Nephron progenitor cell (in vitro differentiated cells): Measurements from ENCODE around the gene PIAS2.

Experiments
- DNase-seq: peaks from one replicate; pipeline ENCODE4 v3.0.0; 2021
- H3K27ac Mint-ChIP-seq: 2 replicates; pipeline ENCODE4 v1.8.0; 2021; ENCODE audit warnings: mild to moderate bottlenecking, moderate library complexity, mixed read lengths
- H3K27me3 Mint-ChIP-seq: 2 replicates; pipeline ENCODE4 v1.8.0; 2021; ENCODE audit warnings: mild to moderate bottlenecking, low read depth, mixed read lengths; ENCODE audit not compliant: poor library complexity
- H3K36me3 Mint-ChIP-seq: 2 replicates; pipeline ENCODE4 v1.8.0; 2021; ENCODE audit warnings: low read depth, mixed read lengths
- H3K4me1 Mint-ChIP-seq: 2 replicates; pipeline ENCODE4 v1.8.0; 2021; ENCODE audit warnings: mixed read lengths
- H3K4me3 Mint-ChIP-seq: 2 replicates; pipeline ENCODE4 v1.8.0; 2021; ENCODE audit warnings: mild to moderate bottlenecking, moderate library complexity, mixed read lengths
- H3K9me3 Mint-ChIP-seq: 2 replicates; pipeline ENCODE4 v1.8.0; 2021; ENCODE audit warnings: mild to moderate bottlenecking, moderate library complexity, mixed read lengths
- TF ChIP-seq, protein P1 (sequence below): fragments of 200-600 bp; sonication (generic); IDR thresholded peaks from 2 replicates; pipeline ENCODE4 v1.5.0; 2021; ENCODE audit warnings: antibody characterized with exemption

The PIAS2 gene

DNA sequence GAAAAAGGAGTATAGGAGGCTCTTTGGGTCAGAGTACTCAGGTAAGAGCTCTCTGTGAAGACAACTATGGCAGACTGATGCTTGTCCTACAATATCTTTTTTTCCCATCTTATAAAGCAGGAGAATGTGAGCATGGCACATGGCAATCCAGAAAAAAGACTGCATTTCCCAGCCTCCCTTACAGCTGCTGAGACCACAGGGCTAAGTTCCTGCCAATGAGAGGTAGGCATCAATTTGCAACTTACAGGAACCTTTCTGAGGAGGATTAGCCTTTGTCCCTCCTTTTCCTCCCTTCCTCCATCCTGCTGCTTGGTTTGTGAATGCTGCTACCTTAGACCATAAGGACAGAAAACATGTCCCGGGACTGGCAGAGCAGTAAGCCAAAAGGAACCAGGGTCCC is 122.7 kb downstream of the PIAS2 start:
- no peak overlapping the region for H3K4me3 Mint-ChIP-seq
- H3K4me1 Mint-ChIP-seq: no peaks in the 10 kb centered on the region
- no peak overlapping the region for H3K27ac Mint-ChIP-seq
- no peak for DNase-seq
- TF ChIP-seq, protein P1, sequence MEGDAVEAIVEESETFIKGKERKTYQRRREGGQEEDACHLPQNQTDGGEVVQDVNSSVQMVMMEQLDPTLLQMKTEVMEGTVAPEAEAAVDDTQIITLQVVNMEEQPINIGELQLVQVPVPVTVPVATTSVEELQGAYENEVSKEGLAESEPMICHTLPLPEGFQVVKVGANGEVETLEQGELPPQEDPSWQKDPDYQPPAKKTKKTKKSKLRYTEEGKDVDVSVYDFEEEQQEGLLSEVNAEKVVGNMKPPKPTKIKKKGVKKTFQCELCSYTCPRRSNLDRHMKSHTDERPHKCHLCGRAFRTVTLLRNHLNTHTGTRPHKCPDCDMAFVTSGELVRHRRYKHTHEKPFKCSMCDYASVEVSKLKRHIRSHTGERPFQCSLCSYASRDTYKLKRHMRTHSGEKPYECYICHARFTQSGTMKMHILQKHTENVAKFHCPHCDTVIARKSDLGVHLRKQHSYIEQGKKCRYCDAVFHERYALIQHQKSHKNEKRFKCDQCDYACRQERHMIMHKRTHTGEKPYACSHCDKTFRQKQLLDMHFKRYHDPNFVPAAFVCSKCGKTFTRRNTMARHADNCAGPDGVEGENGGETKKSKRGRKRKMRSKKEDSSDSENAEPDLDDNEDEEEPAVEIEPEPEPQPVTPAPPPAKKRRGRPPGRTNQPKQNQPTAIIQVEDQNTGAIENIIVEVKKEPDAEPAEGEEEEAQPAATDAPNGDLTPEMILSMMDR: no peak
- peaks cover 10% of the 10 kb centered on the region for H3K9me3 Mint-ChIP-seq
- H3K27me3 Mint-ChIP-seq: peaks cover 3% of the 10 kb centered on the region
- no peaks in the 10 kb centered on the region for H3K36me3 Mint-ChIP-seq

DNA sequence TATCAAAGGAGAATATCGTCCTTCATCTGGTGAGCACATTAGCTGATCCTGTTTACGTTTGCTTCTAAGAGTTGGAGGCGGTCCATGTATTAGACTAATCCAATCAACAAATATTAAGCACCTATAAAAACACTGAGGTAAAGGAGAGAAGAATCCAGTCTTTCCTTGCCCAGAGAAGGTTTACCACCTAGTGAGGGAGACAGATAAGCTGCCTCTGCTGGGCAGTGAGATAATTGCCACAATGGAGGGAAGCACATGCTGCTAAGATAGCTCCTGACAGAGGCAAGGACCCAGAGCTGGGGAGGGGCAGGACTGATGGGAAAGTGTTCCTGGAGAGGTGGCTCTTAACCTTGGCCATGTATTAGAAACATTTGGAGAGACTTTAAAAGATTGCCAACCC is 123.7 kb downstream of the PIAS2 start:
- TF ChIP-seq, protein P1: no peak
- H3K27ac Mint-ChIP-seq: no peak overlapping the region
- H3K27me3 Mint-ChIP-seq: peaks cover 3% of the 10 kb centered on the region
- no peaks in the 10 kb centered on the region for H3K36me3 Mint-ChIP-seq
- no peak overlapping the region for H3K4me3 Mint-ChIP-seq
- H3K9me3 Mint-ChIP-seq: peaks cover 10% of the 10 kb centered on the region
- H3K4me1 Mint-ChIP-seq: no peaks in the 10 kb centered on the region
- no peak for DNase-seq

DNA sequence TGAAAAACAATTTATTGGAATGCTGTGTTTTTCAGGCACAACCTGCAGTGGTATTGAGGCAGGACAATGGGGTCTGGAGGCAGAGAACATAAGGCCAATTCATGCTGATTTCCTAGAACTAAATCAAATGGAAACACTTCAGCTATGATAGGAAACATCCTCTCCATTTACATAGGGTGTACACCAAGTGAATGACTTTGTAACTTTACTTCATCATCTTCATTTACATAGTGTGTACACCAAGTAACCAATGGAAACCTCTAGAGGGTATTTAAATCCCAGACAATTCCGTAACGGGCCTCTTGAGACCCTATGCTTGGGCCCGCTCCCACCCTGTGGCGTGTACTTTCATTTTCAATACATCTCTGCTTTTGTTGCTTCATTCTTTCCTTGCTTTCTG is 128.2 kb downstream of the PIAS2 start:
- peaks cover 9% of the 10 kb centered on the region for H3K36me3 Mint-ChIP-seq
- peaks cover 36% of the 10 kb centered on the region for H3K9me3 Mint-ChIP-seq
- H3K4me1 Mint-ChIP-seq: no peaks in the 10 kb centered on the region
- TF ChIP-seq, protein P1: no peak
- no peak for DNase-seq
- no peak overlapping the region for H3K4me3 Mint-ChIP-seq
- H3K27ac Mint-ChIP-seq: no peak overlapping the region
- H3K27me3 Mint-ChIP-seq: peaks cover 4% of the 10 kb centered on the region

DNA sequence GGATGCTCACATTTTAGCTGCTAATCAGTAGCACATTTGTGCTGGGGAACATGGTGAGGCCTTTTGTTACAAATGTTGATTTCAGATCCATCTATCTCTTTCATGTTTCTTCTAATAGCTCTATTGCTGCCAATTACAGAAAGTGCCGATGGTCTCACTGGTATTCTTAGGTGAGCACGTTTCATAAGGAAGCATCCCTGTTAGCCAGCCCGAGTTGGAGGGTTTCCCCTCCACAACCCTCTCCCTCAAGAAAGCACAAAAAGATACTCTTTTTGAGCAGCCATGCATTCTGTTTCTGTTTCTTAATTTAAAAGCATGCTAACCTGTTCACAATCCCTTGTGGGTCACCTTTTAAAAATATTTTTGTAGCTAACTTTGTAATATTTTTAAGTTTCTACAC is 129.6 kb downstream of the PIAS2 start:
- no peak overlapping the region for H3K4me3 Mint-ChIP-seq
- no peaks in the 10 kb centered on the region for H3K4me1 Mint-ChIP-seq
- peaks cover 41% of the 10 kb centered on the region for H3K9me3 Mint-ChIP-seq
- TF ChIP-seq, protein P1: no peak
- DNase-seq: no peak
- peaks cover 3% of the 10 kb centered on the region for H3K27me3 Mint-ChIP-seq
- no peak overlapping the region for H3K27ac Mint-ChIP-seq
- H3K36me3 Mint-ChIP-seq: peaks cover 9% of the 10 kb centered on the region

DNA sequence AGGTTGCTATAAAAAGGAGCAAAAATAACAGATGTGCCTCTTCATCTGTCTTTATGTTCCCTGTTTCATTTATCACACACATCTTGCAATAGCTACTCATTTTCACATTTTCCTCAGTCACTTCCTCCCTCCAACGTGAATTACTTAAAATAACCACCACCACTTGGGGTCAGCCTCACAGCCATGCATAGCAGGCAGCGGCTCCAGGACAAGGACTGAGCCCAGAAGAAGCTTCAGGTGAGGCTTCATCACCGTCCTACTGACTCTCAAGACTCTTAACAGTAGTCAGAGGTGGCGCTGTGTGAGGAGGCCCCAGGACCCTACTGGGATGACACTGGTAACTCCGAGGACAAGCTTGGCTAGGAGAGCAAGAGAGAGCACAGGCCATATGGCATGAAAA is 144.9 kb downstream of the PIAS2 start:
- no peak overlapping the region for H3K4me3 Mint-ChIP-seq
- no peak overlapping the region for H3K27ac Mint-ChIP-seq
- no peaks in the 10 kb centered on the region for H3K36me3 Mint-ChIP-seq
- TF ChIP-seq, protein P1: no peak
- DNase-seq: no peak
- H3K27me3 Mint-ChIP-seq: peaks cover 2% of the 10 kb centered on the region
- H3K9me3 Mint-ChIP-seq: peaks cover 1% of the 10 kb centered on the region
- no peaks in the 10 kb centered on the region for H3K4me1 Mint-ChIP-seq

DNA sequence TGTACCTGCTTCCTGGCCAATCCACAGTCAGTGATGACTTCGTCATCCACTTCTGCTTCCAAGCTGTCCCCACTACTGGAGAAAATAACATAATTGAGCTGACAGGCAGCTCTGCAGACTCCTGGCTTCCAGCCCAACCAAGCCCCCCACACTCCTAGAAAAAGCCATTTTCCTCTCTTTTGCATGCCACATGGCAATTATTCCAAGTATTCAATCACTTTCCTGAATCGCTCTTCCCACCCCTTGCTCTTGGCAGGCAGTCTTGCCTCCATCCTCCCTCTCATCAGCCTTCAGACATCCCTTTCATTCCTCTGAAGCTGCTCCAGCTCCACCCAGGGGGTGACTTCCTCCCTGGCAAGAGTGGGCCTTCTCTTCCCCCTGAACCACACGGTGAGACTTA is 146.2 kb downstream of the PIAS2 start:
- Mint-ChIP-seq H3K9me3 (no peaks in the 10 kb centered on the region), H3K4me1 (no peaks in the 10 kb centered on the region), H3K4me3 (no peak overlapping the region), H3K36me3 (no peaks in the 10 kb centered on the region), H3K27me3 (peaks cover 2% of the 10 kb centered on the region), H3K27ac (peak overlapping the region; percentile 1)
- TF ChIP-seq, protein P1: no peak
- no peak for DNase-seq
